GM03348 (cell line): ENCODE results near the gene VSX2.

ENCODE experiments used
- DNase-seq: peaks from one replicate; pipeline ENCODE4 v3.0.0; 2012; ENCODE audit warnings: low spot score

Gene VSX2

DNA sequence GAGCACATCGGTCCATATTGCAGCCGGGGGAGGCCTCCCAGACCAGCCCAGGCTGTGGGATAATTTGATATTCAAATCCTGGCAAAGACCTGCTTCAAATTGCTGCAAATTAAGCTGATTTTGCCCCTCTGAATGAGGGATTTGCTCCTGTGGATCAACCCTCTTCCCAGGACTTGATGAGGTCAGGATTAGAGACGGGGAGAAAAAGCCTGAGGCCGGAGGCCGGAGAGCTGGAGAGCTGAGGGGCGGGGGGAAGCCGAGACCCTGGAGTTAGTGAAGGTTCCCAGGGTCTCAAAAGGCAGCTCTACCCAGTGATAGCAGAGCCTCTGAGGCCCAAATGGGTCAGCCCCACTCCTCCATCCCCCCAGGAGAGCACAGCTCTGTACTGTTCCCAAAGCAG is 17.5 kb upstream of the VSX2 start:
- DNase-seq, result no peak

DNA sequence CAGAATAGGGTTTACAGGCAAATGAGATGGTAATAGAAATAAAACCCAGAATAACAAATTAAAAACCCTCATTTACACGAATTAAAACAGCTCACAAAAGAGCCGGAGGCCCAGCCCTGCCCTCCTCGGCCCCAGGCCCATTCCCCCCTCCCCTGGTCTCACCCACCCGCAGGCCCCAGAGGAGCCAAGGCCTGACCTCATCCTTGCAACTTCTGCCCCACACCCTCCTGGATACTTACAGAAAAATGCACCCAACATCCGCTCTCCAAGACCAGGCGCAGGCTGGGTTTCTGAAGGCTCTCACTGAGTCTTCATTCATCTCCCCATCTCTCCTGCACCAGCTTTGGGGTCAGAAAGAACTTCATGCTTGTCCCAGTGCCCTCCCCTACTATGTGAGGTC is 16.2 kb upstream of the VSX2 start:
- DNase-seq, result no peak

GRCh38 chr14:74231784-74232183 is 7.5 kb upstream of the VSX2 start:
- no peak for DNase-seq

DNA sequence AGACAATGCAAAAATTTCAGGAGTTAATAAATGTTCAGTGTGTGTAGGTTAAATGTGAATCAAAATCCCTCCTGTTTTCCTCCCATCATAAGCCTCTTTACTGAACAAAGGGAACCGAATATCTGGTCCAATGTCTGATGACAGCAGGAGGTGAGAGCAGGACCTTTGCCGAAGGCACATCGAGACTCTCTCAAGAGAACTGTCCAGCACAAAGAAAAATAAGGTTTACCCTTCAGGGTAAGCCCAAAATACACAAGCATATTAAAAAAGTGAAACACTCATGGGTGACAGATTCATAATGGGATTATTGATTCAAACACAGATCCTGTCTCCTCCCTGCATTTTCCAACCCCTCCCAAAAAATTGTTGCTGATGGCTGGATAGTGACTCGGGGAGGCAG is 4.2 kb upstream of the VSX2 start:
- DNase-seq, result no peak

- DNase-seq, result no peak
Measured at GRCh38 chr14:74237441-74237840, 1.8 kb upstream of the VSX2 start.

GRCh38 chr14:74239848-74240793 is 872 bp downstream of the VSX2 start:
- DNase-seq, result no peak

- DNase-seq, result peak; percentile 40
Measured at GRCh38 chr14:74240794-74241651, 1.8 kb downstream of the VSX2 start.

DNA sequence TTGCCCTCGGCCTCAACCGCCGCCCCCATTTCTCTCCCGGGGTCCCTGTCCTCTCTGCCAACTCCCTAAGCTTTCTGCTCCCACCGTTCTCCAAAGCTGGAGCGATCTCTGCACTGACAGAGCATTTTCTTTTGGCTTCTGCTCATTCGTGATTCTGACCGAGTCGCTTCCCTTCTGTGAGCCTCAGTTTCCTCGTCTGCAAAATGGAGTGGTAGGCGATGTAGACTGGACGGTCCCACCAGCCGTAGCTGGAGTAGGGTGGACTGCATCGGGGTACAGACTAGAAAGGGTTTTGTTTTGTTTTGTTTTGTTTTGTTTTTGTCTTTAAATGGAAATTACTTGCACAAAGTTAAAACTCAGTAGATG is 2.4 kb downstream of the VSX2 start:
- DNase-seq, result no peak

DNA sequence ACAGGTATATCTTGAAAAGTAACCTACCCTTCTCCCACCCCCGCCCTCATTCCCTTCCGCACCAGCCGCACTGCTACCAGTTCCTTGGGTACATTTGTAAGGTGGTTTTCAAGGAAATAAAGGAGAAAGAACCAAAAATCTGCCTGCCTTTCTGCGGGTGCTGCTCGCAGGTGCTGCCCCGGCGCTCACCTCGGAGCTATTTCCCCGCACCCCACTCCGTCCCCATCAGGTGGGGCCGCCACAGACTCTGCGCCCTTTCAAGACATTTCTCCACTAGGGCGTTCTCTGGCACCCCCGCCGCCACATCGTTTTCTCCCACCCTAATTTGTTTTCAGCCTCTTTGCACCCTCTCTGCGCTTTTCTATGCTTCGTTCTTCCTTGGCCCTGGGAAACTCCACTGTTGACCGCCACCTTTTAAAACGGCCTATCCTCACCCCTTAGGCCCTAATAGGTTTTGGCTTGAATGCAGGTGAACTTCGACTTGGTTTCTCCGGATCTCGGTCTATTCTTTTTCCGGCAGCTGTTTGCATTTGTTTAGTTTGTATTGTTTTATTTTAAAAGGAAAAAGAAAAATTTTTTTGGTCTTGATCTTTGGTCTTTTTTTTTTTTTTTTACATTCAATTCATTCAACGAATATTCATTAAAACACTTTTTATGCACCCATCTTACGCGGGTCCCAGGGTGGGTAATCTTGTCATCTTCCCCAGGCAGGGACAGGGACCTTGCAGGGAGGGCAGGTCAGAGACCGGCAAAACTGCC is 3.0 kb downstream of the VSX2 start:
- DNase-seq, result no peak

DNA sequence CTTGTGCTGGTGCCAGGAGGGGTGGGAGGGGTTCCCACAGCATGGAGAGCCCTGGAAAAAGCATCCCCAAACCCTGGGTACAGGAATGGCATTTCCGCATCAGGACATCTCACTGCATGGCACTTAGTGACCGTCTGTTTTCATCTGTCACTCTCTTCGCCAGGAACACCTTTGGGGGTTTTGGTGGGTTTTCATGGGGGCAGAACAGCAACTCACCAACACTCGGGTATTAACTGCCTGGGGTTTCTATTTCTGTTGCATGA is 3.5 kb downstream of the VSX2 start:
- DNase-seq, result no peak

GRCh38 chr14:74243051-74243450 is 3.8 kb downstream of the VSX2 start:
- no peak for DNase-seq

GRCh38 chr14:74244115-74244514 is 4.9 kb downstream of the VSX2 start:
- no peak for DNase-seq

DNA sequence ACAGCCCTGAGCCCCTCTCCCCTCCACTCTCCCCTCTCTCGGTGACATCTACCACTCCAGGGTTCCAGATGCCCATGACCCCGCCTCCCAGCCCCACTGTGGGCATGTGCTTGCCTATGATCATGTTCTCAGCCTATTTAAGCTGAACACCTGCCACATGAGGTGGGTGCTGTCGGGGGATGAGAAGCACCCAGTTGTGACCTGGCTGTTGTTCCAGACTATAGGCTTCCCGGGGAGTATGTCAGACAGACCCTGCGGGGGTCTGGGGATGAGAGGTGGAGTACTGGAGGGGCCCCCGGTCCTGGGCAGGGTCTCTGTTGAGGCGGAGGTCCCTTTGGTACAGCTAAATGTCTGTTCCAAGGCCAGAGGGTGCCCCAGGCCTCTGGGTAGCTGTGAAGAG is 6.0 kb downstream of the VSX2 start:
- DNase-seq, result no peak

- no peak for DNase-seq
Measured at GRCh38 chr14:74246542-74246941, 7.3 kb downstream of the VSX2 start.

- DNase-seq, result no peak
Measured at GRCh38 chr14:74248017-74248416, 8.8 kb downstream of the VSX2 start.

DNA sequence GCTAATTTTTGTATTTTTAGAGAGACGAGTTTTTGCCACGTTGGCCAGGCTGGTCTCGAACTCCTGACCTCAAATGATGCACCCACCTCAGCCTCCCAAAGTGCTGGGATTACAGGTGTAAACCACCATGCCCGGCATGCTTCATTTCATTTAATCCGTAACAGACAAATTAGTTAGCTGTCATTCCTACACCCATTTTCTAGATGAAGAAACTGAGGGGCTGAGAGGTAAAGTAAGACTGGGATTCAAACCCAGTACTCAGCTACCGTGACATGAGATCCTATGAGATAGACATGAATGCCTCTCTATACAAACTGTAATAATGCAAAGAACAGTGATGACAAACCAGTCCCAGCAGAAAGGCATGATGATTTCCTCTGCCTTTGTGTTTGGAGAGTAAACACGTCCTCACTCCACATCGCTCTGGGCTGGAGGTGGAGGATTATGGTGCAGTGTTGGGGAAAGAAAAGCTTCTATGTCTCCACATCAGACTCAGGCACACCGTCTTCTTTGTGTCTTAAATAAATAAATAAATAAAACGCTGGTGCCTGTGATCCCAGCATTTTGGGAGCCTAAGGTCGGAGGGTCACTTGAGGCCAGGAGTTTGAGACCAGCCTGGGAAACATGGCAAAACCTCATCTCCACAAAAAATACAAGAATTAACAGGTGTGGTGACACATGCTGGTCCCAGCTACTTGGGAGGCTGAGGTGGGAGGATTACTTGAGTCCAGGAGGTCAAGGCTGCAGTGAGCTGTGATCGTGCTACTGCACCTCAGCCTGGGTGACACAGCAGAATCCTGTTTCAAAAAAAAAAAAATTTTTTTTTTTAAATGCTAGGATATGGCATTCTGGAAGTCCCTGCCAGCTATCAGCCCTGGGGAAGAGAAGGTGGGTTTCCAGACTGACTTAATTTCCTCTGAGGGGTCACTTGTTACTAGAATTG is 10.5 kb downstream of the VSX2 start:
- DNase-seq, result no peak

- DNase-seq, result no peak
Measured at GRCh38 chr14:74255281-74255680, 16.0 kb downstream of the VSX2 start.

GRCh38 chr14:74257078-74257940 is 18.1 kb downstream of the VSX2 start:
- DNase-seq, result peak; percentile 92

DNA sequence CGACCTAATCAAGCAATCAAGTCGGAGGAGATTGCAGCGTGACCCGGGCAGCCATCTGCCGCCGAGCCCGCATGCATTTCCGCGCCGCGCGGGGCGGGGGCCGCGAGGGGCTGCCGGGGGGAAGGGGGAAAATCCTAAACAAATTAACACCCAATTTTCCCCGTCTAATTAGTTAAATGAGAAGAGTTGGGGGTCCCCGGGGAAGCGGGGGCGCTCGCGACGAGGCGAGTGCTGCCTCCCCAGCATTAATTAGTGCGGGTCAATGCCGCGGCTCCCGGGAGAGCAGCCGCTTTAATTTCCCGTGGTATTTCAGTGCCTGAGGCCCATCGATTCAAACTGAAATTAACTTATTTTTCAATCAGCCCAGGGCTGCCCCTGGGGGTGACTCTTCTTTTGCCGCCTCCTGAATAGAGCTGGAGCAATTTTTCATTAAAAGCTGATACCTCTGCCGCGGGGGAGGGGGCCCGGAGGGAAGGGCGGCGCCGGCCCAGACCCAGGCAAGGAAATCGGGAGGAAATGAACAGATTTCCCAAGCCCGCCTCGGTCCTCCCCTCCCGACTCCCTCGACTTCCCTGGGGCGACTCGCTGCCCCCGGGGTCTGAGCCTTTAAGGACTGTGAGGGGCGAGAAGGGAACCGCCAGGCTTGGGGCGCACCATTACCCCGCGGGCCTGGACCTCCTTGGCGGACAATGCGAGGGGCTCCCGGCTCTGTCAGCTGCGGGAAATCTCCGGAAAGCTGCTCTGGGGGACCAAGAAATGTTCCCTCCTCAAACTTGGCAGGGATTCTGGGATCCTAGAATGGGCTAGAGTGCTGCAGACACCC is 18.9 kb downstream of the VSX2 start:
- peak; percentile 39 for DNase-seq

GRCh38 chr14:74258764-74259035 is 19.5 kb downstream of the VSX2 start:
- no peak for DNase-seq
